Endothelial cell of umbilical vein (primary cell): ENCODE measurements around the gene COQ5. TPM values are rescaled to one million over a fixed set of nuclear protein-coding genes. Genes with fewer than 3 reads are reported as not detected.

Experiments used
- BruUV-seq: library from RNA; stranded (reverse); fragments of 400-500 nt; replicated peaks from 2 replicates; lab custom pipeline; 2021; lab: Mats Ljungman, UMichigan
- CTCF ChIA-PET: fragments of 300-600, 350-600 bp; sonication (Branson Sonifier 250); formaldehyde crosslinking; loops from one replicate; lab custom pipeline; 2021; ENCODE audit warnings: antibody characterized with exemption, inconsistent platforms; lab: Charles Lee
- POLR2A ChIA-PET: fragments of 300-600, 350-600 bp; sonication (Branson Sonifier 250); formaldehyde crosslinking; loops from one replicate; lab custom pipeline; 2021; ENCODE audit warnings: antibody characterized with exemption, inconsistent platforms; lab: Charles Lee
- DNase-seq: peaks from one replicate; pipeline ENCODE4 v3.0.0-alpha.2; 2011; ENCODE audit warnings: low read depth, low spot score
- FAIRE-seq: peaks from 2 replicates; lab custom pipeline; 2011; peaks lifted over from hg19 to GRCh38; lab: Jason Lieb, UNC
- H2AFZ ChIP-seq: 2 replicates; pipeline ENCODE4 v1.6.0; 2012; ENCODE audit warnings: low read depth, low read length, control low read depth, inconsistent platforms
- H3K27ac ChIP-seq: 2 replicates; pipeline ENCODE4 v1.5.1; 2011; ENCODE audit warnings: low read depth, mild to moderate bottlenecking, control low read depth, low read length, moderate library complexity; ENCODE audit not compliant: insufficient read depth
- H3K27me3 ChIP-seq, 2 experiments: 2 replicates each; pipeline versions ENCODE4 v1.6.0 to v1.6.1; 2011; ENCODE audit warnings: low read length in 2 of 2, mixed read lengths in 1 of 2; ENCODE audit not compliant: control insufficient read depth in 2 of 2, insufficient read depth in 2 of 2
- H3K36me3 ChIP-seq, 2 experiments: 2 replicates in 1 of 2; 3 replicates in 1 of 2; pipeline ENCODE4 v1.5.1; 2011; ENCODE audit warnings: low read length in 2 of 2, mild to moderate bottlenecking in 1 of 2, moderate library complexity in 1 of 2; ENCODE audit not compliant: control insufficient read depth in 2 of 2, insufficient read depth in 2 of 2; ENCODE audit errors: extremely low read depth in 1 of 2
- H3K4me1 ChIP-seq: 3 replicates; pipeline ENCODE4 v1.5.1; 2011; ENCODE audit warnings: mild to moderate bottlenecking, low read length; ENCODE audit not compliant: control insufficient read depth, insufficient read depth; ENCODE audit errors: extremely low read depth
- H3K4me2 ChIP-seq: 2 replicates; pipeline ENCODE4 v1.6.1; 2011; ENCODE audit warnings: low read length, control low read depth, mixed read lengths; ENCODE audit not compliant: insufficient read depth
- H3K4me3 ChIP-seq, 3 experiments: fragments of 200-600 bp in 1 of 3; sonication (generic), shearing (Covaris generic) in 1 of 3; replicated peaks in 1 of 3; 2 replicates each; pipeline ENCODE4 v1.5.1; 2011 to 2016; ENCODE audit warnings: control low read depth in 3 of 3, low read length in 3 of 3, mild to moderate bottlenecking in 2 of 3, inconsistent platforms in 1 of 3, low read depth in 1 of 3, moderate library complexity in 1 of 3; ENCODE audit not compliant: insufficient read depth in 1 of 3
- H3K79me2 ChIP-seq: 2 replicates; pipeline ENCODE4 v1.6.0; 2012; ENCODE audit warnings: low read length, inconsistent platforms; ENCODE audit not compliant: control insufficient read depth, insufficient read depth
- H3K9ac ChIP-seq: replicated peaks from 2 replicates; pipeline ENCODE3; 2011; ENCODE audit warnings: low read length, control low read depth; ENCODE audit not compliant: insufficient read depth; ENCODE audit errors: extremely low read depth
- H3K9me1 ChIP-seq: replicated peaks from 3 replicates; pipeline ENCODE4 v1.6.0; 2011; ENCODE audit warnings: mild to moderate bottlenecking, low read length; ENCODE audit not compliant: control insufficient read depth, insufficient read depth; ENCODE audit errors: extremely low read depth
- H3K9me3 ChIP-seq: replicated peaks from 2 replicates; pipeline ENCODE4 v1.5.1; 2012; ENCODE audit warnings: low read length, inconsistent platforms; ENCODE audit not compliant: control insufficient read depth, insufficient read depth
- H4K20me1 ChIP-seq: replicated peaks from 2 replicates; pipeline ENCODE3; 2011; ENCODE audit warnings: mild to moderate bottlenecking, low read length; ENCODE audit not compliant: control insufficient read depth, insufficient read depth; ENCODE audit errors: extremely low read depth
- EZH2 ChIP-seq: IDR thresholded peaks from 2 replicates; pipeline ENCODE4 v1.6.1; 2012; ENCODE audit warnings: borderline replicate concordance, low read depth, mild to moderate bottlenecking, moderate library complexity, low read length, inconsistent platforms; ENCODE audit not compliant: severe bottlenecking
- FOS ChIP-seq: IDR thresholded peaks from 2 replicates; pipeline ENCODE4 v1.6.1; 2011; ENCODE audit warnings: mild to moderate bottlenecking, low read length, moderate library complexity, borderline replicate concordance; ENCODE audit not compliant: insufficient read depth
- GATA2 ChIP-seq: IDR thresholded peaks from 2 replicates; pipeline ENCODE4 v1.7.0; 2011; ENCODE audit warnings: low read depth, mild to moderate bottlenecking, moderate library complexity, mixed read lengths, low read length; ENCODE audit not compliant: insufficient read length, insufficient read depth
- JUN ChIP-seq: IDR thresholded peaks from 2 replicates; pipeline ENCODE4 v1.6.1; 2011; ENCODE audit warnings: borderline replicate concordance, low read depth; ENCODE audit not compliant: insufficient read length, insufficient read depth
- MYC ChIP-seq: IDR thresholded peaks from one replicate; pipeline ENCODE4 v1.6.1; 2011; ENCODE audit warnings: mild to moderate bottlenecking, low read depth, low read length
- POLR2A ChIP-seq: IDR thresholded peaks from 2 replicates; pipeline ENCODE4 v1.6.1; 2012; ENCODE audit warnings: low read depth, mild to moderate bottlenecking, control low read depth, low read length
- POLR2AphosphoS5 ChIP-seq: IDR thresholded peaks from 2 replicates; pipeline ENCODE4 v1.6.1; 2012; ENCODE audit warnings: low read depth, mild to moderate bottlenecking, control low read depth, low read length, moderate library complexity; ENCODE audit not compliant: insufficient read depth
- dilution Hi-C: fragments of 300-500 bp; cut with MboI; formaldehyde crosslinking; loops from one replicate; pipeline ENCODE4 v1.15.0; 2019; ENCODE audit warnings: low sequenced_read_pairs; ENCODE audit not compliant: extremely low pct_ligation_motif_present
- intact Hi-C: fragments of 100-400 bp; cut with micrococcal nuclease; formaldehyde crosslinking; loops from one replicate; pipeline ENCODE4 v1.10.0; 2022
- polyA plus RNA-seq, 4 experiments: library from polyadenylated mRNA; depleted of rRNA in 3 of 4; stranded (reverse) in 3 of 4; unstranded in 1 of 4; fragments of >200 nt; gene quantifications; 2 replicates each; pipeline versions ENCODE4 v1.2.1 to v1.2.3, GENCODE V29; 2011 to 2012; ENCODE audit warnings: missing spikeins in 1 of 4
- total RNA-seq: library from RNA; stranded (reverse); gene quantifications from 2 replicates; pipeline ENCODE4 v1.2.3, GENCODE V29; 2021
- TF ChIP-seq, protein P1 (sequence below), 2 donors: IDR thresholded peaks; 1 replicate in 1 of 2; 2 replicates in 1 of 2; pipeline ENCODE4 v1.5.1; 2011; ENCODE audit warnings: low read length in 2 of 2, mild to moderate bottlenecking in 2 of 2, moderate library complexity in 2 of 2, control low read depth in 1 of 2, inconsistent platforms in 1 of 2, low read depth in 1 of 2; ENCODE audit not compliant: insufficient read depth in 1 of 2; ENCODE audit errors: extremely low read depth in 1 of 2
- TF ChIP-seq, protein P2 (sequence below): IDR thresholded peaks from 2 replicates; pipeline ENCODE4 v1.6.1; 2011; ENCODE audit not compliant: insufficient read depth, insufficient read length

The COQ5 gene
- total and polyA plus RNA-seq, 2 donors (not counting 3 experiments of a cell fraction or from before 2014, with no cell fraction given), result 19.7 to 23.7 TPM

GRCh38 chr12:120468821-120469449 lies 60.0 kb downstream of the COQ5 start:
- ChIA-PET POLR2A (interaction anchor here (0.7 to 2.8 kb wide), 5 partner anchors 10 to 231 kb away, joined by 3 to 24 read pairs (median 4); partner anchors contain the start of genes DYNLL1 and POP5), CTCF (interaction anchor here (1.1 to 3.9 kb wide), 5 partner anchors 12 to 81 kb away, joined by 3 to 29 read pairs (median 4); partner anchors contain the start of gene DYNLL1)
- Histone ChIP-seq H2AFZ (peak overlapping the region; percentile 68), H3K9me1 (no peaks in the 10 kb centered on the region), H3K9me3 (no peaks in the 10 kb centered on the region), H4K20me1 (peaks cover 2% of the 10 kb centered on the region), H3K4me3 (peak overlapping the region; percentile 54 to 90 (median 78)), H3K36me3 (peaks cover 11 to 13% of the 10 kb centered on the region in 2 experiments), H3K79me2 (peaks cover 54% of the 10 kb centered on the region), H3K4me2 (peak overlapping the region; percentile 46), H3K27me3 (no peaks in the 10 kb centered on the region), H3K4me1 (peaks cover 3% of the 10 kb centered on the region), H3K9ac (peak overlapping the region; percentile 76), H3K27ac (peak overlapping the region; percentile 68)
- no peak for FAIRE-seq
- dilution Hi-C loops, result no loop called here
- no TSS peak for BruUV-seq
- intact Hi-C loops, result loop anchor here (1.0 to 2.0 kb wide), 2 partner anchors 26 to 60 kb away; partner anchors contain the start of gene COQ5
- TF ChIP-seq EZH2 (no peak), JUN (no peak), GATA2 (no peak), POLR2AphosphoS5 (no peak), FOS (no peak), POLR2A (no peak), MYC (no peak)
- TF ChIP-seq, protein P1, sequence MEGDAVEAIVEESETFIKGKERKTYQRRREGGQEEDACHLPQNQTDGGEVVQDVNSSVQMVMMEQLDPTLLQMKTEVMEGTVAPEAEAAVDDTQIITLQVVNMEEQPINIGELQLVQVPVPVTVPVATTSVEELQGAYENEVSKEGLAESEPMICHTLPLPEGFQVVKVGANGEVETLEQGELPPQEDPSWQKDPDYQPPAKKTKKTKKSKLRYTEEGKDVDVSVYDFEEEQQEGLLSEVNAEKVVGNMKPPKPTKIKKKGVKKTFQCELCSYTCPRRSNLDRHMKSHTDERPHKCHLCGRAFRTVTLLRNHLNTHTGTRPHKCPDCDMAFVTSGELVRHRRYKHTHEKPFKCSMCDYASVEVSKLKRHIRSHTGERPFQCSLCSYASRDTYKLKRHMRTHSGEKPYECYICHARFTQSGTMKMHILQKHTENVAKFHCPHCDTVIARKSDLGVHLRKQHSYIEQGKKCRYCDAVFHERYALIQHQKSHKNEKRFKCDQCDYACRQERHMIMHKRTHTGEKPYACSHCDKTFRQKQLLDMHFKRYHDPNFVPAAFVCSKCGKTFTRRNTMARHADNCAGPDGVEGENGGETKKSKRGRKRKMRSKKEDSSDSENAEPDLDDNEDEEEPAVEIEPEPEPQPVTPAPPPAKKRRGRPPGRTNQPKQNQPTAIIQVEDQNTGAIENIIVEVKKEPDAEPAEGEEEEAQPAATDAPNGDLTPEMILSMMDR (IDR thresholded peaks at IDR 0.05; ENCODE audit: extremely low read depth in 1 of 2, insufficient read depth in 1 of 2, low read depth in 1 of 2, low read length in 2 of 2), result peak in 1 of 2 donors; percentile 24
- TF ChIP-seq, protein P2, sequence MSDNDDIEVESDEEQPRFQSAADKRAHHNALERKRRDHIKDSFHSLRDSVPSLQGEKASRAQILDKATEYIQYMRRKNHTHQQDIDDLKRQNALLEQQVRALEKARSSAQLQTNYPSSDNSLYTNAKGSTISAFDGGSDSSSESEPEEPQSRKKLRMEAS, result no peak
- DNase-seq, result peak; percentile 47
